HG03196 (cell line): ENCODE measurements around the gene NEU4.
A peak's percentile ranks its signal among the peaks of the same experiment; 100 is the strongest.
"Not testable (repeated sequence)": the region's sequence is repeated elsewhere in the genome, so short reads cannot be mapped to it uniquely, and the experiment has no call there.

Source experiments
- ATAC-seq: cut with Tn5 transposase; IDR thresholded peaks from one replicate; pipeline ENCODE4 v1.9.1; 2021; ENCODE audit not compliant: unreplicated experiment

The NEU4 gene

GRCh38 chr2:241812730-241813643 is 4.0 kb downstream of the NEU4 start:
- no peak for ATAC-seq

- peak; percentile 40 for ATAC-seq
Observed at GRCh38 chr2:241813644-241814392, 4.8 kb downstream of the NEU4 start.

- ATAC-seq: no peak
Observed at GRCh38 chr2:241814393-241814642, 5.3 kb downstream of the NEU4 start.

- ATAC-seq: no peak
Observed at GRCh38 chr2:241814643-241815476, 5.9 kb downstream of the NEU4 start.

GRCh38 chr2:241815477-241816430 is 6.8 kb downstream of the NEU4 start:
- no peak for ATAC-seq

- ATAC-seq: no peak
Observed at GRCh38 chr2:241816431-241817121, 7.6 kb downstream of the NEU4 start.

GRCh38 chr2:241817126-241817820 is 8.3 kb downstream of the NEU4 start:
- ATAC-seq: no peak

- ATAC-seq: not testable (repeated sequence)
Observed at GRCh38 chr2:241817821-241818215, 8.8 kb downstream of the NEU4 start.

GRCh38 chr2:241818229-241818942 is 9.4 kb downstream of the NEU4 start:
- no peak for ATAC-seq

- no peak for ATAC-seq
Observed at GRCh38 chr2:241818943-241819270, 9.9 kb downstream of the NEU4 start.

GRCh38 chr2:241819947-241820624 is 11.1 kb downstream of the NEU4 start:
- not testable (repeated sequence) for ATAC-seq

GRCh38 chr2:241820625-241821384 is 11.8 kb downstream of the NEU4 start:
- ATAC-seq: no peak

- no peak for ATAC-seq
Observed at GRCh38 chr2:241821460-241822263, 12.7 kb downstream of the NEU4 start.

- ATAC-seq: no peak
Observed at GRCh38 chr2:241822264-241822623, 13.3 kb downstream of the NEU4 start.

- not testable (repeated sequence) for ATAC-seq
Observed at GRCh38 chr2:241823531-241824437, 14.8 kb downstream of the NEU4 start.

- no peak for ATAC-seq
Observed at GRCh38 chr2:241827394-241827793, 18.4 kb downstream of the NEU4 start.
